Loucy (cell line): ENCODE data around the gene RBP5.

Experiments
- H2AFZ ChIP-seq: fragments of 200-600 bp; sonication (generic); 2 replicates; pipeline ENCODE4 v1.6.0; 2016; ENCODE audit warnings: antibody characterized with exemption, mild to moderate bottlenecking, low read length, moderate library complexity
- H3F3A ChIP-seq: fragments of 200-600 bp; 2 replicates; pipeline ENCODE4 v1.6.0; 2016; ENCODE audit warnings: antibody characterized with exemption, low read depth, mild to moderate bottlenecking
- H3K27me3 ChIP-seq: fragments of 200-600 bp; sonication (generic); 2 replicates; pipeline ENCODE4 v1.6.1; 2014; ENCODE audit warnings: low read length, mild to moderate bottlenecking; ENCODE audit not compliant: insufficient read depth, poor library complexity, severe bottlenecking
- H3K36me3 ChIP-seq: fragments of 200-600 bp; sonication (generic); 2 replicates; pipeline ENCODE4 v1.6.1; 2016; ENCODE audit warnings: low read length; ENCODE audit not compliant: insufficient read depth
- H3K4me1 ChIP-seq: fragments of 200-600 bp; sonication (generic); 2 replicates; pipeline ENCODE4 v1.5.1; 2014; ENCODE audit warnings: low read length, mild to moderate bottlenecking; ENCODE audit not compliant: insufficient read depth, poor library complexity, severe bottlenecking
- H3K4me2 ChIP-seq: fragments of 200-600 bp; sonication (generic); 2 replicates; pipeline ENCODE4 v1.6.0; 2014; ENCODE audit warnings: antibody characterized with exemption, low read length, low read depth, mild to moderate bottlenecking; ENCODE audit not compliant: poor library complexity, severe bottlenecking
- H3K4me3 ChIP-seq: fragments of 200-600 bp; sonication (generic); 2 replicates; pipeline ENCODE4 v1.5.1; 2014; ENCODE audit warnings: low read length, mild to moderate bottlenecking, mixed read lengths; ENCODE audit not compliant: poor library complexity, severe bottlenecking
- H3K79me2 ChIP-seq: fragments of 200-600 bp; sonication (generic); 2 replicates; pipeline ENCODE4 v1.6.1; 2014; ENCODE audit warnings: low read length; ENCODE audit not compliant: insufficient read depth
- H3K9ac ChIP-seq: fragments of 200-600 bp; sonication (generic); 2 replicates; pipeline ENCODE4 v1.6.0; 2014; ENCODE audit warnings: mild to moderate bottlenecking, low read depth, low read length, moderate library complexity; ENCODE audit not compliant: poor library complexity, severe bottlenecking
- H3K9me2 ChIP-seq: fragments of 200-600 bp; sonication (generic); replicated peaks from 2 replicates; pipeline ENCODE4 v1.6.1; 2016; ENCODE audit warnings: low read depth, low read length, mixed read lengths
- H3K9me3 ChIP-seq: fragments of 200-600 bp; sonication (generic); 2 replicates; pipeline ENCODE4 v1.6.1; 2014; ENCODE audit warnings: mild to moderate bottlenecking, antibody characterized with exemption, low read length, low read depth; ENCODE audit not compliant: insufficient read depth
- H4K20me1 ChIP-seq: fragments of 200-600 bp; sonication (generic); 2 replicates; pipeline ENCODE4 v1.6.0; 2014; ENCODE audit warnings: antibody characterized with exemption, low read length, mild to moderate bottlenecking; ENCODE audit not compliant: insufficient read depth, poor library complexity, severe bottlenecking
- EZH2phosphoT487 ChIP-seq: fragments of 200-600 bp; IDR thresholded peaks from 2 replicates; pipeline ENCODE4 v1.6.1; 2018; ENCODE audit warnings: antibody characterized with exemption, mild to moderate bottlenecking, moderate library complexity, borderline replicate concordance
- TF ChIP-seq, protein P1 (sequence below): fragments of 200-600 bp; sonication (generic); conservative IDR thresholded peaks from 2 replicates; pipeline ENCODE4 v1.5.1; 2014; ENCODE audit warnings: mild to moderate bottlenecking, antibody characterized with exemption, low read length

The RBP5 gene

DNA sequence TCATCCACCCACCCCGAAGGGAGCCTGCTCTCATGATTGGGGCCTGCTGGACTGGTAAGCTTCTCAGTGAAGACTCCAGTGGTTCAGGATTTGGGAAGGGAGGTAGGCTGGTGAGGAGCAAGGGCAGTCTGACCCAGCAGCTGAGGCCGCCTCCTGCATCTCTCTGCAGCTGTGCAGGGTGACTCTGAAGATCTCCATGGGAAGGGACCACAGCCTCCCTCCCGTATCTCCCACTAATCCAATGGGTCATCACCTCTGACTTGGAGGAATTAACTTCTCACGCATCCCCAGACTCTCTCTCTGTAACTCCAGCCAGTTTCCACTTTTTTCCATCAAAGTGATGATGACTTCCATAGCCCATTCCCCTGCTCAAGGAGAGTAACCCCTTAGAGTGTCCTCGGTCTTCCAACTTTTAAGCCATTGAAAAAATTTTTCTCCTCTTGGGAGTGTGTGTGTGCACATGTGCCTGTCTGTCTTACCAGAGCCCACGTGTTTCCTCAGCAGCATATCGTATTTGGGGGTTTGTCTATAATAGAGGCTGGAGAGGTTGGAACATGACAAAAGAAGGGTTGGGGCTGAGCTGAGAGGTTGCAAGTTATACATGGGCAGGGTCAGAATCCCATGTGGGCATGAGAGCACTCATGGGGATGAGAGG, 12.8 kb upstream of the RBP5 start:
- Histone ChIP-seq H3K4me3 (no peak overlapping the region), H3K9me3 (no peaks in the 10 kb centered on the region), H3K79me2 (no peaks in the 10 kb centered on the region), H3K4me1 (no peaks in the 10 kb centered on the region), H3K9me2 (no peaks in the 10 kb centered on the region), H2AFZ (no peak overlapping the region), H3K4me2 (no peak overlapping the region), H3F3A (no peaks in the 10 kb centered on the region), H3K27me3 (no peaks in the 10 kb centered on the region), H4K20me1 (no peaks in the 10 kb centered on the region), H3K36me3 (peaks cover 64% of the 10 kb centered on the region; the same call in 1 of the 2 replicates), H3K9ac (no peak overlapping the region)
- no peak for TF ChIP-seq EZH2phosphoT487
- TF ChIP-seq, protein P1, sequence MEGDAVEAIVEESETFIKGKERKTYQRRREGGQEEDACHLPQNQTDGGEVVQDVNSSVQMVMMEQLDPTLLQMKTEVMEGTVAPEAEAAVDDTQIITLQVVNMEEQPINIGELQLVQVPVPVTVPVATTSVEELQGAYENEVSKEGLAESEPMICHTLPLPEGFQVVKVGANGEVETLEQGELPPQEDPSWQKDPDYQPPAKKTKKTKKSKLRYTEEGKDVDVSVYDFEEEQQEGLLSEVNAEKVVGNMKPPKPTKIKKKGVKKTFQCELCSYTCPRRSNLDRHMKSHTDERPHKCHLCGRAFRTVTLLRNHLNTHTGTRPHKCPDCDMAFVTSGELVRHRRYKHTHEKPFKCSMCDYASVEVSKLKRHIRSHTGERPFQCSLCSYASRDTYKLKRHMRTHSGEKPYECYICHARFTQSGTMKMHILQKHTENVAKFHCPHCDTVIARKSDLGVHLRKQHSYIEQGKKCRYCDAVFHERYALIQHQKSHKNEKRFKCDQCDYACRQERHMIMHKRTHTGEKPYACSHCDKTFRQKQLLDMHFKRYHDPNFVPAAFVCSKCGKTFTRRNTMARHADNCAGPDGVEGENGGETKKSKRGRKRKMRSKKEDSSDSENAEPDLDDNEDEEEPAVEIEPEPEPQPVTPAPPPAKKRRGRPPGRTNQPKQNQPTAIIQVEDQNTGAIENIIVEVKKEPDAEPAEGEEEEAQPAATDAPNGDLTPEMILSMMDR = no peak

DNA sequence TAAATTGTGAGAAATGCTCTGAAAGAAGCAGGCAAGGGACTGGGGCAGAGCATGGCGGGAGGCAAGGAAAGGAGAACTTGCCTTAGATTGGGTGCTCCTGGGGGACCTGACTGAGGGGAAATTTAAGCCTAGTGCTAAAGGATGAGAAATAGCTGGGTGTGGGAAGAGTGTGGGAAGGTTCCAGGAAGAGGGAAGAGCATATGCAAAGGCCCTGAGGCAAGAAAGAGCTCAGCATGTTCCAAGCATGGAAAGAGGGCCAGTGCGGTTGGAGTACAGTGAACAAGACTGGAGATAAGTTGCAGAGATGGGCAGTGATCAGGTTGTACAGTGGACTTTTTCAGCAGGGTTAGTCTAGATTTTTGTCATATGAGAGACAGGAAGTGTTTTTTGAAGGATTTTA, 10.5 kb upstream of the RBP5 start:
- no peaks in the 10 kb centered on the region for H3K27me3 ChIP-seq
- no peaks in the 10 kb centered on the region for H3K79me2 ChIP-seq
- H3K4me3 ChIP-seq = no peak overlapping the region
- TF ChIP-seq EZH2phosphoT487 = no peak
- H3K4me2 ChIP-seq = no peak overlapping the region
- no peaks in the 10 kb centered on the region for H3K9me3 ChIP-seq
- no peak overlapping the region for H2AFZ ChIP-seq
- peaks cover 2% of the 10 kb centered on the region for H4K20me1 ChIP-seq
- no peak overlapping the region for H3K9ac ChIP-seq
- H3K36me3 ChIP-seq = peaks cover 68% of the 10 kb centered on the region
- no peaks in the 10 kb centered on the region for H3F3A ChIP-seq
- H3K9me2 ChIP-seq = no peaks in the 10 kb centered on the region
- no peaks in the 10 kb centered on the region for H3K4me1 ChIP-seq

DNA sequence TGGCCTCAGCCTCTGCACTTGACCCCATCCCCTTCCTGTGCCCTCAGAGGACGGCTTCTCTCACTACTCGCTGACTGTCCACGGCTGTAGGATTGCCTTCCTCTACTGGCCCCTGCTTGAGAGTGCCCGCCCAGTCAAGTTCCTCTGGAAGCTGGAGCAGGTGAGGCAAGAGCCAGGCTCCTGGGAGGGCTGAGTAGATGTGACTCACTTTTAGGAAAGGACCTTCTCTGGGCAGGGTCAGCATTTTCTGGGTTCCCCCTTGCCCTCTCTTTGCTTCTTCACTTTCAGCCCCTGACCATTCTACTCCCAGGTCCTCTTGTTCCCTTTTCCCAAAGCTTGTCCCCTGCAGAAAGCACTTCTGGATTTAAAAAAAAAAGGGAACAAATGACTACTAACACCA, 9.2 kb upstream of the RBP5 start:
- Histone ChIP-seq H3K27me3 (no peaks in the 10 kb centered on the region), H2AFZ (no peak overlapping the region), H3K9me2 (no peaks in the 10 kb centered on the region), H3K4me1 (peaks cover 5% of the 10 kb centered on the region), H3K4me3 (no peak overlapping the region), H3K36me3 (peaks cover 72% of the 10 kb centered on the region), H3F3A (no peaks in the 10 kb centered on the region), H3K4me2 (no peak overlapping the region), H3K9me3 (no peaks in the 10 kb centered on the region), H3K79me2 (peaks cover 9% of the 10 kb centered on the region), H3K9ac (no peak overlapping the region), H4K20me1 (peaks cover 2% of the 10 kb centered on the region)
- TF ChIP-seq EZH2phosphoT487 = no peak
- TF ChIP-seq, protein P1 = no peak

DNA sequence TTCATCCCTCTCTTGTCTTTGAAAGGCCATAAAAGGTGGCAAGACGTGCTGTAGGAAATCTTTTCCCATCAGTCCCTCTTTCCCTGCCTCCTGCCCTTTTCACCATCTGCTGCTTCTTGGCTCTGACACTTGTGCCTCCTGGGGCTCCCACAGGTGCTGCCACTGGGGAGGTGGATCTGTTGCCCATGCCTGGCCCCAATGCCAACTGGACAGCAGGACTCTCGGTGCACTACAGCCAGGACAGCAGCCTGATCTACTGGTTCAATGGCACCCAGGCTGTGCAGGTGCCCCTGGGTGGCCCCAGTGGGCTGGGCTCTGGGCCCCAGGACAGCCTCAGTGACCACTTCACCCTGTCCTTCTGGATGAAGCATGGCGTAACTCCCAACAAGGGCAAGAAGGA, 8.0 kb upstream of the RBP5 start:
- peaks cover 17% of the 10 kb centered on the region for H3K4me1 ChIP-seq
- peaks cover 70% of the 10 kb centered on the region for H3K36me3 ChIP-seq
- H2AFZ ChIP-seq = no peak overlapping the region
- H3K9me2 ChIP-seq = no peaks in the 10 kb centered on the region
- no peak overlapping the region for H3K4me3 ChIP-seq
- H3K9me3 ChIP-seq = no peaks in the 10 kb centered on the region
- H3F3A ChIP-seq = no peaks in the 10 kb centered on the region
- H3K4me2 ChIP-seq = no peak overlapping the region
- peaks cover 22% of the 10 kb centered on the region for H3K79me2 ChIP-seq
- H3K9ac ChIP-seq = no peak overlapping the region
- peaks cover 2% of the 10 kb centered on the region for H4K20me1 ChIP-seq
- no peaks in the 10 kb centered on the region for H3K27me3 ChIP-seq
- TF ChIP-seq, protein P1 = no peak
- TF ChIP-seq EZH2phosphoT487 = no peak
